ENCODE measurements around the gene TMEM218.
"Not testable (repeated sequence)": the region's sequence is repeated elsewhere in the genome, so short reads cannot be mapped to it uniquely, and the experiment has no call there.

TMEM218 gene

GRCh38 chr11:125074511-125075241, 36.8 kb downstream of the TMEM218 start:
- no peak for DNase-seq

GRCh38 chr11:125073616-125074483, 37.6 kb downstream of the TMEM218 start:
- no peak for DNase-seq

- DNase-seq = no peak
Observed at GRCh38 chr11:125072961-125073590, 38.4 kb downstream of the TMEM218 start.

- DNase-seq = no peak
Observed at GRCh38 chr11:125072218-125072960, 39.0 kb downstream of the TMEM218 start.

GRCh38 chr11:125071846-125072217, 39.6 kb downstream of the TMEM218 start:
- DNase-seq = no peak

- DNase-seq = no peak
Observed at GRCh38 chr11:125071435-125071834, 40.0 kb downstream of the TMEM218 start.

- no peak for DNase-seq
Observed at GRCh38 chr11:125070699-125071254, 40.6 kb downstream of the TMEM218 start.

- no peak for DNase-seq
Observed at GRCh38 chr11:125069796-125070195, 41.6 kb downstream of the TMEM218 start.

GRCh38 chr11:125069008-125069407, 42.4 kb downstream of the TMEM218 start:
- no peak for DNase-seq

- no peak for DNase-seq
Observed at GRCh38 chr11:125068368-125068767, 43.1 kb downstream of the TMEM218 start.

GRCh38 chr11:125064070-125064469, 47.4 kb downstream of the TMEM218 start:
- no peak for DNase-seq

GRCh38 chr11:125063429-125064043, 47.9 kb downstream of the TMEM218 start:
- DNase-seq = no peak

- no peak for DNase-seq
Observed at GRCh38 chr11:125062931-125063428, 48.4 kb downstream of the TMEM218 start, which contains the start of gene SLC37A2. SLC37A2 (plus strand) TSS chr11:125063305; CDS start chr11:125063368, 63 bp downstream.

GRCh38 chr11:125062218-125062930, 49.1 kb downstream of the TMEM218 start:
- DNase-seq = no peak

GRCh38 chr11:125061281-125061680, 50.1 kb downstream of the TMEM218 start:
- no peak for DNase-seq

- no peak for DNase-seq
Observed at GRCh38 chr11:125057693-125058016, 53.8 kb downstream of the TMEM218 start.

- no peak for DNase-seq
Observed at GRCh38 chr11:125056931-125057692, 54.3 kb downstream of the TMEM218 start.

GRCh38 chr11:125056111-125056510, 55.3 kb downstream of the TMEM218 start:
- not testable (repeated sequence) for DNase-seq

GRCh38 chr11:125055107-125055715, 56.2 kb downstream of the TMEM218 start:
- DNase-seq = no peak

- no peak for DNase-seq
Observed at GRCh38 chr11:125053167-125053566, 58.3 kb downstream of the TMEM218 start.
